Kasumi-1 (cell line): ENCODE data around the gene FAM3A.
A peak's percentile ranks its signal among the peaks of the same experiment; 100 is the strongest.
"Not testable (repeated sequence)": the region's sequence is repeated elsewhere in the genome, so short reads cannot be mapped to it uniquely, and the experiment has no call there.

ENCODE experiments used
- DNase-seq, 2 experiments: peaks; one replicate each; lab custom pipeline; 2025; lab: John Stamatoyannopoulos, UW

FAM3A gene, protein sequence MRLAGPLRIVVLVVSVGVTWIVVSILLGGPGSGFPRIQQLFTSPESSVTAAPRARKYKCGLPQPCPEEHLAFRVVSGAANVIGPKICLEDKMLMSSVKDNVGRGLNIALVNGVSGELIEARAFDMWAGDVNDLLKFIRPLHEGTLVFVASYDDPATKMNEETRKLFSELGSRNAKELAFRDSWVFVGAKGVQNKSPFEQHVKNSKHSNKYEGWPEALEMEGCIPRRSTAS

DNA sequence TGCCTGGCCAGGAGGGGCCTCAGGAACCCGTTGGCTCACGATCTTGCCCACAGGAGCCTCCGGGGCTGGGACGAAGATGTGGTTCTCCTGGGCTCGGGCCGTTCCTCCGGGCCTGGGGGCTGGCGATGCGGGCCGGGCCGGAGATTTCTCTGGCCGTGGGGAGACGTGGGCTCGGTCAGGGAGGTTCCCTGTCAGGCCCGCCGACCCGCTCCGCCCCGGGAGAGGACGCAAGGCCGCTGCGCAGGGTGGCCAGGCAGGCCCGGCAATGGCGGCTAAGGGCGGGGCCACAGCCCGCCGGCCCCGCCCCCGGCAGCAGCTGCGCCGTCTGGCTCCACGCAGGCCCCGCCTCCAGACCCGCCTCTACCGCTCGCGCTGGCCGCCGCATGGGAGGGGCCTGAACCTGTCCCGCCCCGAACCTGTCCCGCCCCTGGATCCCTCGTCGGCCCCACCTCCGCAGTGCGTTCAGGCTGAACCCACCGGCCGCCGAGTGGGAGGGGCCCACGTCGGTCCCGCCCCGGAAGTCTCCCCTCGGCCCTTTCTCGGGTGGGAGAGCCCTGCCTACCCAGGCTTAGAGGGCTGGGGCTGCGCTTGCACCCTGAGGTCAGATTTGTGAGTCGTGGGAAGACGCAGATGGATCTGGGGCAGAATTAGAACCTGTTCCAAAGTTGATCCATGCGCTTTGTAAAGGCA, at the start of gene FAM3A:
FAM3A (minus strand) TSS at position 267 of the 690 bp plus-strand sequence. CDS start 460 bp downstream, outside the sequence.
- DNase-seq, result peak; percentile 57 to 68

DNA sequence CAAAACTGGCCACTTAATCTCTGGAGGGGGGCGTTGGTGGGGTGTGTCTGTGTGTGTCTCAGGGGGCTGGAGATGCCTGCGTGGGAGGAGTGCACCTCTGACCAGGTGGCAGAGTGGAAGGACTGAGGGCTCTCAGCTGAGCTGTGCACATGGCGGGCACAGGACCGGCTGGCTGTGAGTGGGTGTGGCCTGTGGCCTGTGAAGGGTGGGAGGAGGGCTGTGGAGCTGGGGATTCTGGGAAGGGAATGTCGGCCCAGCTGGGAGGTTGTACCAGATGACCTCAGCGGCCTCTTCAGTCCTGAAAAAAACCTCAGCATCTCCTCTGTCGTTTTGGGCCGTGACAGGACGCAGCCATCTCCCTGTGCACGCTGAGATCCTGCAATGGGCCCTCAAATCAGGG, 46.3 kb upstream of the FAM3A start:
- not testable (repeated sequence) for DNase-seq

DNA sequence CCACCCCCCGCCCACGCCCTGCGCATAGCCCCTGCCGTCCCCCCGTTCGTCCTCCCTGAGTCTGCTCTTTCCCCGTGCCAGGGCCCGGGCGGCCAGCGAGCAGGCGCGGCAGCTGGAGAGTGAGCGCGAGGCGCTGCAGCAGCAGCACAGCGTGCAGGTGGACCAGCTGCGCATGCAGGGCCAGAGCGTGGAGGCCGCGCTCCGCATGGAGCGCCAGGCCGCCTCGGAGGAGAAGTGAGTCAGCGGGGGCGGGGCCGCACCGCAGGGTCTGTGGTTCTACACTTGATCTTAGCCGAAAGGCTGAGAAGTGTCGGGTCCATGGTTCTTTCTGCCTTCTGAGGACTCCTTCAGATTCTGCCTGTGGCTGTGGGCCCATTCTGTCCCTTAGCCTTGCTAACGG, 44.3 kb upstream of the FAM3A start:
- not testable (repeated sequence) for DNase-seq

DNA sequence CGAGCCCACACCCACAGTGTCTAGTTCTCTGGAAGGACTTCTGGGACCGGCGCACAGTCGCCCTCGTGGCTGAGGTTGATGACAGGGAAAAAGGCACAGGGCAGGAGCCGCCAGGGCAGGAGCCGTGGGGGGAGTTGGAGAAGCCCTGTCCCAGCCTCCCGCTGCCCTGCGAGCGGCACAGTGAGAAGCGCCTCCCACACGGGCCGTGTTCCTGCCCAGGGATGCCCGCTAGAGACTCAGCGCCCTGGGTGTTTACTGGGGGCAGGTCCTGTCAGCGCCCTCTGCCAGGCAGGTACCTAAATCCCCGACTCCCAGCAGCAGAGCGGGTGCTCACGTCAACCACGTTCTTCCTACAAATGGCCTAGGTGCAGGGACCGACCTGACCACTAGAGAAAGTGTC, 42.9 kb upstream of the FAM3A start:
- not testable (repeated sequence) for DNase-seq

DNA sequence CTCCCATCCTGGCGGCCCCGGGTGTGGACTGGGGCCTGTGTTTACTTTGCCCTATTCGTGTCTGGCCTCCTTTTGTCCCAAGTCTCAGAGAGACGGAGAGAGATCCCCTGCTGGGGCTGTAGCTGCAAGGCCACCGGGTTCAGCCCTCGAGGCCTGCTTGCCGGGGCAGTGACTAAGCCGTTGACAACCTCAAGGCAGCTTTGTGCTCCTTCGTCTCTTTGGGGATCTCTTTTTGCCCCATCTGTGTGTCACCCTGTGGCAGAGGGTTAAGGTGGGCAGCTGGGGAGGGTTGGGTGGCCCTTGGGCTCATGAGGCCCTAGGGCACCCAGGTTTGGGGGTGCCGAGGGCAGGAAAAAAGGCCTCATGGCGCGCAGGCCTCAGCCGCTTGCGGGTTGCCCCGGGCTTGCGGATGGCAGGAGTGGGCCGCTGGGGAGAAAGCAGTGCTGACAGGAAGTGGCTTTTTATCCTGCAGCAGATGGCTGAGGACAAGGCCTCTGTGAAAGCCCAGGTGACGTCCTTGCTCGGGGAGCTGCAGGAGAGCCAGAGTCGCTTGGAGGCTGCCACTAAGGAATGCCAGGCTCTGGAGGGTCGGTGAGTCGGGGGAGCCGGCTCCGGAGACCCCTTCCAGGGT, 42.1 kb upstream of the FAM3A start:
- not testable (repeated sequence) for DNase-seq

DNA sequence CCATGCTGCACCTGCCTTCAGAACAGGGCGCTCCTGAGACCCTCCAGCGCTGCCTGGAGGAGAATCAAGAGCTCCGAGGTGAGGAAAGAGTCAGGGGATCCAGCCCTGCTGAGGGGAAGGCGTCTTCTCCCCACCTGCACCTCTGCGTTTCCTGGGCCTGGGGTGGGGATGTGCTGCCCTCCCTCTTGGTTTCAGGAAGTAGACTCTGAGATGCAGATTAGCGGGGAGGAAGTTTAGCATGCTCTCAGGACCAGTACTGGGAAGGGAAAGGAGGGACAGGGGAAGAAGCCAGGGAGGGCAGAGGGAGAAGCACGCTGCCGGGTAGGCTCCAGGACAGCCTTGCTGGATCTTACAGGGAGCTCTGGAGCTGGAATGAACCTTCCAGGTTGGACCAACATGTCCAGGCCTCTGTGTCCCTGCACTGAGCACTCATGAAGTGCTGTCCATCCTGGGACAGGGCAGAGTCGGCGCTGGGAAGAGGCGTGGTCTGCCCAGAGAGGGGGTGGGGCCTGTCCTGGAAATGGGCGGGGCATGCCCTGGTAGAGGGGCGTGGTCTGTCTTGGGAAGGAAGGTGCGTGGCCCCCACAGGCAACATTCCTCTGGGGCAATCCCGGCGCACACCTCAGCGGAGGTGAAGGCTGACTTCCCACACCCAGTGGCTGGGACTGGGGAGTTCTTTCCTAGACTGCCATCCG, 36.2 kb upstream of the FAM3A start:
- DNase-seq, result peak; percentile 17 to 22

DNA sequence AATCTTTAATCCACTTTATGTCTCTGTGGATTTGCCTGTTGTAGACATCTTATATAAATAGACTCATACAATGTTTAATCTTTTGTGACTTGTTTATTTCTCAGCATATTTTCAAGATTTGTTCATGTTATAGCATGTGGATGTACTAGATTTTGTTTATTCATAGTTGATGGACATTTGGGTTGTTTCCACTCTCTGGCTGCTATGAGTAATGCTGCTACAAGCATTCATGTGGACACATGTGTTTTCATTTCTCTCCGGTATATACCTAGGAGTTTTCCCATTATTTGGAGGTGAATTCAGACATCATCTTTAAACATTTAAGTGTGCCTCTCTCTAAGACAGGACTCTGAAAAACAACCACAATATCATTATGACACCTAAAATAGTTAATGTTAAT, 33.7 kb upstream of the FAM3A start:
- no peak for DNase-seq

DNA sequence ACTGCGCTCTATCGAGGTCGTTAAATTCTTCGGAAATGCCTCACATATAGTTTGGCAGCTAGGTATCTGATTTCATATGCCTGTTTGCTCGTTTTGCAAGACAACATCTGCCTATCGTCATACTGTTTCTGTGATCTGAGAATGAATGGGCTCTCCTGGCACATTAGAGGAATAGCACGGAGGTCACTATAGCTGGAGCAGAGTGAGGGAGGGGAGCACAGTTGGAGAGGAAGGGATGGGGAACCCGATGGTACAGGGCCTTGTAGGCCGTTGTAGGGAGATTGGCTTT, 31.9 kb upstream of the FAM3A start:
- peak in 1 of 2 experiments; percentile 1 for DNase-seq

DNA sequence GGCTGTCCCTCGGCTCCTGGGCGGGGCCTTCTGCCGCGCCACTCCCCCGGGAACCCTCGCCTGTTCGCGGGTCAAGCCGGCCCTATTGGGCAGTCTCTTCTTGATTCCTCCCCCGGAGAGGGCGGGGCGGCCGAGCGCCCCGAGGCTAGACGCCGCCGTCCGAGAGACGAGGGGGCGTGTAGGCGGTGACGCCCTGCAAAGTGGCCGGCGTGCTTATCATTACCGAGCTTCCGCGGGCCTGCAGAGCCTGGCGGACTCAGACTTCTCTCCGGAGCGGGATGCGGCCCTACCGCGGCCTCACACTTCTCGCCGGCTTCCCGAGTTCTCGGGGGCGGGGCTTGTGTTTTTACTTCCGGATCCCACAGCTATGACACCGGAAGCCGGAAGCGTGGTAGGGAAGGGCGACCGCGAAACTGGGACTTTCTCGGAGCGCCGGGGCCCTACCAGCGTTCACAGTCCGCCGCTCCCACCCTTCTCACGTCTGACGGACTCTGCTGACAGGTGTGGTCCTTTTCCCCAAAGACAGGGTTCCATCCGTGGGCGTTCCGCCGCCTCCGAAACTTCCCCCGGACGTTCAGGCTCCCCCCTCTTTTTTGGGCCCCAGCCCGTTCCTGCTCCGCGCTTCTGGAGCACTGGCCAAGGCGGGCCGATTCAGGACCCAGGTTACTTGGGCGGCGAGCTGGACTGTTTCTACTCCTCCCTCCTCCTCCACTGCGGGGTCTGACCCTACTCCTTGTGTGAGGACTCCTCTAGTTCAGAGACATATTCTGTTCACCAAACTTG, 31.4 kb upstream of the FAM3A start, which contains the start of gene IKBKG:
IKBKG (plus strand) TSS at position 376 of the 783 bp plus-strand sequence. CDS start 4,383 bp downstream, outside the sequence.
- peak; percentile 72 to 77 for DNase-seq

DNA sequence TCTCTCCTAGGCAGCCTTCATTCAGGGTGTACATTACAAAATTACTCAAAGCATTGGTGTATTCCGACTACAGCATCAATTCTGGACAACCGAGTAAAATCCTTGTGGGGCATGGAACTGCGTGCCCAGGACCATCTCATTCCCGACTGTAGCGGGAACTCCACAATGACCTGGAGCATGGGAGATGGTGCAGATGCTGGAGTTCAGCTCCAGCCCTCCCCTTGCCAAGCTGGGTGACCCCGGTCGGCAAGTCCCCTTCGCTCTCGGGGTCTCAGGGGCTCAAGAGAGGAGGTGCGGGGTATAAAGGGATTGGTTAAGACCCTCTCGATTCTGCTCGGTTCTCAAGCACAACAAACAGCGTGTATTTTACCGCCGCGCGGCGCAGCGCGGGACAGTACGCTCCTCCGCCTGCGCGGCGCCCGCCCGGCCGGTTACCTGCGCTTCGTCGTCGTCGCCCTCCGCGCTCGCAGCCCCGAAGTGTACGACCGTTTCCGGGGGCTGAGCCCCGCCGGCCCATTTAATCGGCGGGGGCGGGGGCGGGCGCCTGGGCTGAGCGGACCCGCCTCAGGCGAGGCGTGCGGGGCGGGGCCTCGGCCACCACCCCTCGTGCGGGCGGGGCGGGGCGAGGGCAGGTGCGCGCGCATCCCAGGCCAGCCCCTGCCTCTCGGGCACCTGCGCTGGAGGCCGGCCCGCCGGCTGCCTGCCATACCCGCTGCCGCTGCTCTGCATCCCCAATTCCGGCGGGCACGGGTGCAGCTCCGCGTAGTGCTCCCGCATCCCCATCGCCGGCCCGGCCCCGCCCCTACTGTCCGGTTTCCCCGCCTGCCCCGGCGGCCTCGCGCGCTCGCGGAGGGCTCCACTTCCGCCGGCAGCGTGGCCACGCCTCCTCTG, 30.6 kb upstream of the FAM3A start, which contains the start of gene G6PD:
G6PD (minus strand) TSS at position 493 of the 891 bp plus-strand sequence. CDS start 691 bp downstream, outside the sequence.
- peak in 1 of 2 experiments; percentile 20 for DNase-seq

DNA sequence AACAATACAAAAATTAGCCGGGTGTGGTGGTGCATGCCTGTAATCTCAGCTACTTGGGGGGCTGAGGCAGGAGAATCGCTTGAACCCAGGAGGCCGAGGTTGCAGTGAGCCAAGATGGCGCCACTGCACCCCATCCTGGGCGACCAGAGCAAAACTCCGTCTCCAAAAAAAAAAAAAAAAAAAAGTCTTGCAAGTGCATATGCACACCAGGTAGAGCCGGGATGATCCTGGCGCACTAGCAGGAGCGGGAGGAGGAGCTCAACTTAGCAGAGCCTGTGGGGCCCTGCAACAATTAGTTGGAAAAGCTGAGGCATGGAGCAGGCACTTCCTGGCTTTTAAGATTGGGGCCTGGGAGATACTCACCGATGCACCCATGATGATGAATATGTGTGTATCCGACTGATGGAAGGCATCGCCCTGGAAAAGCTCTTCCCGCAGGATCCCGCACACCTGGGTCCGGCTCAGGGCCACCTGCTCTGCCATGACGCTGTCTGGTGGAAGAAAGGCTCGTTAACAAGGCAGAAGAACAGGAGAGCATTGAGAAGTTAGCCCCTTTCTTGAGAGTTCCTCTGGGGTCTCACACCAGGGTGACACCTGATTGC, 29.7 kb upstream of the FAM3A start:
- DNase-seq, result no peak

DNA sequence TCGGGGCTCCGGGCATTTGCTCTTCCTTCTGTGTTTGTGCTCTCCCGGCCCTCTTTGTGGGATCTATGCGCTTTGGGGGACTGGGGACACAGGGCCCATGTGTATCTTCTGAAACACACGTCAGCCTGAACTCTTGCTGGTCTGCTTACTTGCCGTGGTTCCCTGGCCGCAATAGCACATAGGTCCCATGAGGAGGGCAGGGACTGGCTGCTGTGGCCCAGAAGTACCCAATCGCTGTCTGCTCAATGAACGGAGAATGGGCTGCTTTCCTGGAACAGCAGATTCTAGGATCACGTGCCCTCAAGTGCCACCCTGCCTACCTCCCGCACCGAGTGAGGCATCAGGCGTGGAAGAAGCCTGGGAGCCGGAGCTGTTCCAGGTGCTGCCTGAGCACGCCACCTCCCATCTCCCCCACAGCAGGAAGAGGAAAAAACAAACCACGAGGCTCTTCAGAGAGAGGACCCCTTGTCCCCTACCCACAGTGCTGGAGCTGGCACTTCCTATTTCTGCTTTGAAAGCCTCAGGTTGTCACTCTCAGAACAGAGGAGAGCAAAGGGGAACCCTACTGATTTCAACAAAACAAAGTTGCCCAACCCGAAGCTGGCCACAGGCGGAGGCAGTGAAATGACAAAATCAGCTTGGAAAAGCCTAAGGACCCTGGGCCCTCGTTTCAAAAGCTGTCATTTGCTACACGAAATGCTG, 26.8 kb upstream of the FAM3A start:
- DNase-seq, result peak; percentile 75 to 76

DNA sequence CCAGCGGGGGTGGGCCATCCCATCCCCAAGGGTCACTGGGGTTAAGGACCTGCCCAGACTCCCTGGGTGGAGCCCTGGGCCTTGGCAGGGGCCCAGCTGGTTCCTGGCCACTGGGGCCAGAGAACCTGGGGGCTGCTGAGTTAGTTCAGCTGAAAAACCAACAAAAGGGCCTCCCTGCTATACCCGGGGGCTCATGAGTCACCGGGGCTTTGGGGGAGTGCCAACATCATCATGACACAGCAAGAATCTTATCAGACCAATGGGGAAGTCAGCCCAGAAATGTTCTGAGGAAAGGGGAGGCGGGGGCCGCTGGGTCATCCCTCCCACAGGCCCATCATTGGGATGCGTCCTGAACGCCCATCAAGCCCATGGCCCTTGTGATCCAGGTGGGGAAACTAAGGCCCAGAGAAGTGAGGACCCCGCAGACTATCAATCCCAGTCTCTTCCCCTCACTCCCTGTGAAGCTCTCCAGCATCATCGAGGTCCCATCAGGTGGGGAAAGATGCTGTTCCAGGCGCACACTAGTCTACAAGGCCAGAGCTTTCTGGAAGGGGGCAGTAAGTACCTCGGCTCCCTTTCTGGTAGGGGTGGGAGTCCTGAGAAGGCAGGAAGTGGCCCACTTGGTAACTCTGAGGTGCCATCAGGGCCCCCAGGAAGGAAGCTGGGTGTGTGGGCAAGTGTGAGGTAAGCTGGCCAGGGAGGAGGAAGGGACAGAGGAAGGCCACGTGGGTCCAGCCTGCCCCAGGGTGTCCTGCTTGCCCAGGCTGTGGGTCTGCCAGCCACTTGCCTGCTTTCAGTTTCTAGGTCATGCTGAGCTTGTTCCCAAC, 26.1 kb upstream of the FAM3A start:
- DNase-seq, result peak; percentile 50 to 61

DNA sequence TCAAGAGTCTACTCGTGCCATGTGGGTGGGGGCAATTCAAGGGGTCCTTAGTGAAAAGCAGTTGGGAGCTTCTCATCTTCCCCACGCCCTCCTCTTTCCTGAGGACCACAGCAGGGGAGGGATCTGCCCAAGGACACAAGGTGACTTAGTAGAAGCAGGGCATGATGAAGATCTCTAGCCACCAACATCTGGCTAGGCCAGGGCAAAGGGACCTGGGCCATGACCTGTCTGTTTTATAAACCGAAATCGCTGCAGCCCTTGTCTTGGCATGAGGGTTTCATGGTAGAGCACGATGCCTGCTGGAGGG, 25.5 kb upstream of the FAM3A start:
- no peak for DNase-seq

DNA sequence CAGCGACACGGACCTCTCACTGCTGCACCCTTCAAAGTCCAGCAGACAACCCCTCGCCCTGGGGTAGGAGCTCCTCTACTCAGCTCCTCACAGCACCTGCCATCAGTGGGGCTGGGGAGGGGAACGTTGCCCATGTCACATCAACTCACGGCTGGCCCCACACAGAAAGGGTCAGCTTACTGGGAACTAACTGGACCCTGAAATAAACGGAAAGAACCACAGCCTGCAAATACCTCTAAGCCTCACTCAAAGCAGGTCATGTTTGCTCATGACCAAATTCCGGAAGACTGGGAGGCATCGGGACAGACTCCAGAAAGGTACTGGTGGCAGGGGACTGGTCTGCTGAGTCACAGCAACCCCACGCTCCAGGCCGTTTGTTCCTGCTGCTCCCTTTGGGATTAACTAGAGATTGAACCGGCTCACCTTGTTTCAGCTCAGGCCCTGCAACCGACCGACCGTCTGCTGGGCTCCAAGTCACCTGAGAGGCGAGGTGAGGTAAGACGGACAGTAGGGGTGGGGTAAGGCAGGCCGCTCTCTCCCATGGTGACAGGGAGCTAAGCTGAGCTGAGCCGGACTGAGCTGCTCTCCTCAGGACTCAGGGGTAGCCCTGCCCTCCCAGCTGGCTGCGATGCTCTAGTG, 25.0 kb upstream of the FAM3A start:
- DNase-seq, result no peak

DNA sequence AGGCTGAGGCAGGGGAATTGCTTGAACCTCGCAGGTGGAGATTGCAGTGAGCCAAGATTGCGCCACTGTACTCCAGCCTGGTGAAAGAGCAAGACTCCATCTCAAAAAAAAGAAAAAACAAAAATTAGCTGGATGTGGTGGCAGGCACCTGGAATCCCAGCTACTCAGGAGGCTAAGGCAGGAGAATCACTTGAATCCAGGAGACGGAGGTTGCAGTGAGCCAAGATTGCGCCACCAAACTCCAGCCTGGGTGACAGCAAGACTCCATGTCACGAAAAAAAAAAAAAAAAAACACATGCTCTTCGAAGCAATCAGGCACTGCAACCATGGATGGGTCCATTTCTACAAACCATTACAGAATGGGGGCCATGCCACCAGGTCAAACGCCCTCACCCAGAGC, 24.3 kb upstream of the FAM3A start:
- DNase-seq, result not testable (repeated sequence)

DNA sequence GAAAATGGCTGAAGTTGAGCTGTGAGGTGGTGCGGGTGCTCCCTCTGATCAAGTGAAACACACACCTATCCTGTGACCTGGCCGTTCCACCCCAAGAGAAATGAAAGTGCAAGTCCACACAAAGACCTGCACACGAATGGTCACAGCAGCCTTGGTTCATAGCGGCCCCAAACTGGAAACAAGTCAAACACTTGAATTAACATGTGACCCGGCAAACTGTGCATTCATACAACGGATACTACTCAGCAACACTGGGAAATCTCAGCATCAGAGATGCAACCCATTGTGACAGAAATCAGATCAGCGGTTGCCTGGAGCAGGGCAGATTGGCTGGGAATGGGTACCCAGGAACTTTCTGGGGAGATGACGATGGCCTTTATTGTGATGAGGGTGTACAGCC, 23.0 kb upstream of the FAM3A start:
- DNase-seq, result no peak

DNA sequence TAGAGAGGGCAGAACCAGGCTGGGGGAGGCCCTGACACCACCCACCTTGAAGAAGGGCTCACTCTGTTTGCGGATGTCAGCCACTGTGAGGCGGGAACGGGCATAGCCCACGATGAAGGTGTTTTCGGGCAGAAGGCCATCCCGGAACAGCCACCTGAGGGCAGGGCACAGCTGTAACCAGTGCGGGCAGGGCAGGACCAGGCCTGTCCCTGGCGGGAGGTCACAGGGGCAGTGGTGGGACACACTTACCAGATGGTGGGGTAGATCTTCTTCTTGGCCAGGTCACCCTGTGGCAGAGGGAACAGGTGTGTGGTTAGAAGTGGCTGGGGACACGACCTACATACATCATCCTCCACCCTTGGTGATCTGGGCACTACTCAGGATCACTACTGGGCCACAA, 19.9 kb upstream of the FAM3A start:
- DNase-seq, result no peak
